Neuronal stem cell (in vitro differentiated cells): Measurements from ENCODE around the gene OSGIN1.
A peak's percentile ranks its signal among the peaks of the same experiment; 100 is the strongest.

Source experiments
- DNase-seq: peaks from one replicate; pipeline ENCODE4 v3.0.0-alpha.2; 2013; ENCODE audit warnings: low spot score
- H2AFZ ChIP-seq: one replicate; pipeline ENCODE4 v1.6.1; 2013; ENCODE audit warnings: mild to moderate bottlenecking, low read length, inconsistent platforms
- H2AK5ac ChIP-seq: 2 replicates; pipeline ENCODE4 v1.6.1; 2013; ENCODE audit warnings: low read depth, mild to moderate bottlenecking, inconsistent platforms, low read length, moderate library complexity, mixed read lengths
- H2BK120ac ChIP-seq: 2 replicates; pipeline ENCODE4 v1.6.1; 2013; ENCODE audit warnings: low read depth, mild to moderate bottlenecking, inconsistent platforms, low read length, moderate library complexity, mixed read lengths
- H2BK12ac ChIP-seq: one replicate; pipeline ENCODE4 v1.6.1; 2013; ENCODE audit warnings: low read length, inconsistent platforms
- H2BK15ac ChIP-seq: 2 replicates; pipeline ENCODE4 v1.6.1; 2013; ENCODE audit warnings: mild to moderate bottlenecking, low read length, inconsistent platforms, mixed read lengths
- H2BK5ac ChIP-seq: one replicate; pipeline ENCODE4 v1.6.1; 2013; ENCODE audit warnings: inconsistent platforms, mild to moderate bottlenecking, low read length, moderate library complexity
- H3K14ac ChIP-seq: one replicate; pipeline ENCODE4 v1.6.1; 2013; ENCODE audit warnings: low read length, inconsistent platforms
- H3K18ac ChIP-seq: 2 replicates; pipeline ENCODE4 v1.6.1; 2013; ENCODE audit warnings: low read length, inconsistent platforms
- H3K23ac ChIP-seq: 2 replicates; pipeline ENCODE4 v1.6.1; 2013; ENCODE audit warnings: low read depth, mild to moderate bottlenecking, mixed read lengths, low read length, inconsistent platforms; ENCODE audit not compliant: poor library complexity
- H3K27ac ChIP-seq: replicated peaks from 3 replicates; pipeline ENCODE4 v1.5.1; 2013; ENCODE audit warnings: low read length, inconsistent platforms
- H3K27me3 ChIP-seq, 3 experiments: 2 replicates each; pipeline ENCODE4 v1.6.1; 2013; ENCODE audit warnings: low read length in 3 of 3, mild to moderate bottlenecking in 2 of 3, inconsistent platforms in 1 of 3, low read depth in 1 of 3, mixed read lengths in 1 of 3, moderate library complexity in 1 of 3; ENCODE audit not compliant: control insufficient read depth in 3 of 3, insufficient read depth in 3 of 3
- H3K36me3 ChIP-seq, 2 donors: replicated peaks in 1 of 2; 2 replicates each; pipeline ENCODE4 v1.6.1; 2013; ENCODE audit warnings: low read length in 2 of 2; ENCODE audit not compliant: control insufficient read depth in 2 of 2, insufficient read depth in 2 of 2
- H3K4ac ChIP-seq: 2 replicates; pipeline ENCODE4 v1.6.1; 2013; ENCODE audit warnings: inconsistent platforms, mild to moderate bottlenecking, low read length, moderate library complexity
- H3K4me1 ChIP-seq, 2 donors: 1 replicate in 1 of 2; 2 replicates in 1 of 2; pipeline ENCODE4 v1.6.1; 2013; ENCODE audit warnings: low read length in 2 of 2, low read depth in 1 of 2; ENCODE audit not compliant: control insufficient read depth in 2 of 2, insufficient read depth in 1 of 2
- H3K4me2 ChIP-seq: one replicate; pipeline ENCODE4 v1.6.1; 2013; ENCODE audit warnings: mild to moderate bottlenecking, low read length, inconsistent platforms; ENCODE audit not compliant: insufficient read depth, poor library complexity, severe bottlenecking
- H3K4me3 ChIP-seq, 2 donors: 2 replicates each; pipeline ENCODE4 v1.5.1; 2013; ENCODE audit warnings: low read length in 2 of 2, mild to moderate bottlenecking in 2 of 2, inconsistent platforms in 1 of 2, moderate library complexity in 1 of 2
- H3K79me1 ChIP-seq: one replicate; pipeline ENCODE4 v1.6.1; 2013; ENCODE audit warnings: low read depth, mild to moderate bottlenecking, inconsistent platforms, low read length, moderate library complexity
- H3K9ac ChIP-seq: one replicate; pipeline ENCODE4 v1.6.1; 2013; ENCODE audit warnings: mild to moderate bottlenecking, low read depth, low read length, inconsistent platforms; ENCODE audit not compliant: poor library complexity
- H3K9me3 ChIP-seq, 2 donors: replicated peaks in 1 of 2; 2 replicates each; pipeline versions ENCODE3 to v1.6.1; 2013; ENCODE audit warnings: low read length in 2 of 2, mild to moderate bottlenecking in 2 of 2, inconsistent platforms in 1 of 2, low read depth in 1 of 2, mixed read lengths in 1 of 2, moderate library complexity in 1 of 2; ENCODE audit not compliant: control insufficient read depth in 2 of 2, insufficient read depth in 1 of 2
- H4K8ac ChIP-seq: one replicate; pipeline ENCODE4 v1.6.1; 2013; ENCODE audit warnings: low read depth, mild to moderate bottlenecking, inconsistent platforms, low read length, moderate library complexity
- H4K91ac ChIP-seq: one replicate; pipeline ENCODE4 v1.6.1; 2013; ENCODE audit warnings: low read length, low read depth, mild to moderate bottlenecking, inconsistent platforms; ENCODE audit not compliant: poor library complexity
- WGBS, 2 donors: extraction: QIAGEN DNeasy Blood & Tissue Kit; methylation state at CpG; one replicate each; pipeline ENCODE4 v1.1.7; 2013; ENCODE audit warnings: missing lambda C conversion rate in 2 of 2, mixed read lengths in 1 of 2; ENCODE audit not compliant: insufficient read length in 2 of 2, insufficient replicate concordance in 1 of 2; ENCODE audit errors: extremely low coverage in 2 of 2; 5-methylcytosine and 5-hydroxymethylcytosine counted together

OSGIN1 gene

DNA sequence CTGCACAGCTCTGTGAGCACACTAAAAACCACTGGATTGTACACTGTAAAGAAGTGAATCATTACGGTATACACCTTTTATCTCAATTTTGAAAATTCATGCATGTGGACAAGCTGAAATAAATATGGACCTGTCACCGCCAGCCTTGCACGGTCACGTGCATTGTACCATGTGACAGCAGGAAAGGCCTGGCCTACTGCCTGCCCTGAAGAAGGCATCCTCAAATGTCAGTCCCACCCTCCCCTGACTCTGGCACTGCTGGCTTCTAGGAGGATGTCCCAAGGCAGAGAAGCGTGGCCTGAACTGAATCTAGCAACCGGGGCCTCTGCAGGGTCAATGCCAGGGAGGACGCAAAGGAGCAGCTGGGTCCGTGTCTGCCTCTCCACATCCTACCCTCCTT, 54.9 kb downstream of the OSGIN1 start:
- Histone ChIP-seq H3K27ac (no peak overlapping the region), H3K9ac (no peak overlapping the region), H2BK5ac (peak overlapping the region; percentile 29), H4K91ac (no peak overlapping the region), H3K4me2 (no peak overlapping the region), H3K18ac (no peak overlapping the region), H3K9me3 (peaks cover 0 to 2% of the 10 kb centered on the region in 2 donors), H2AFZ (peak overlapping the region; percentile 21), H3K36me3 (no peaks in the 10 kb centered on the region), H3K23ac (peak overlapping the region; percentile 73), H3K4ac (no peak overlapping the region), H2BK12ac (no peak overlapping the region), H3K4me1 (no peaks in the 10 kb centered on the region), H3K27me3 (no peaks in the 10 kb centered on the region), H4K8ac (no peak overlapping the region), H2BK120ac (no peak overlapping the region), H3K4me3 (no peak overlapping the region), H3K79me1 (peaks cover 3% of the 10 kb centered on the region), H2BK15ac (no peak overlapping the region), H2AK5ac (no peak overlapping the region), H3K14ac (no peak overlapping the region)
- no CpG with 5 or more reads among the region's 8 CpGs for WGBS, 2 donors
- no peak for DNase-seq

DNA sequence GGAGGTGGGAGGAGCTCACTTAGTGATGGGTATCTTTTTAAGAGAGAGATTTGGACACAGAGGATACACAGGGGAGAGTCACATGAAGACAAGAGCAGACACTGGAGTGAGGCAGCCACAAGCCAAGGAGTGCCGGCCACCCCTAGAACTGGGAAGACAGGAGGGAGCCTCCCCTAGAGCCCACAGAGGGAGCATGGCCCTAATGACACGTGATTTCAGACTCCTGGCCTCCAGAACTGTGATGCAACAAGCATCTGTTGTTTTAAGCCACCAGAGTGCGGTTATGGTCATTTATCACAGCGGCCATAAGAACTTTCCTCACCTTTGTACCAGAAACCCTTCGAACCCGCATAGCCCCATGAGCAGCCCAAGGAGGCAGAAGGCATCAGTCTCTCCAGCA, 56.2 kb downstream of the OSGIN1 start:
- WGBS, 2 donors: no CpG with 5 or more reads among the region's 6 CpGs
- Histone ChIP-seq H3K23ac (no peak overlapping the region), H2AK5ac (no peak overlapping the region)

DNA sequence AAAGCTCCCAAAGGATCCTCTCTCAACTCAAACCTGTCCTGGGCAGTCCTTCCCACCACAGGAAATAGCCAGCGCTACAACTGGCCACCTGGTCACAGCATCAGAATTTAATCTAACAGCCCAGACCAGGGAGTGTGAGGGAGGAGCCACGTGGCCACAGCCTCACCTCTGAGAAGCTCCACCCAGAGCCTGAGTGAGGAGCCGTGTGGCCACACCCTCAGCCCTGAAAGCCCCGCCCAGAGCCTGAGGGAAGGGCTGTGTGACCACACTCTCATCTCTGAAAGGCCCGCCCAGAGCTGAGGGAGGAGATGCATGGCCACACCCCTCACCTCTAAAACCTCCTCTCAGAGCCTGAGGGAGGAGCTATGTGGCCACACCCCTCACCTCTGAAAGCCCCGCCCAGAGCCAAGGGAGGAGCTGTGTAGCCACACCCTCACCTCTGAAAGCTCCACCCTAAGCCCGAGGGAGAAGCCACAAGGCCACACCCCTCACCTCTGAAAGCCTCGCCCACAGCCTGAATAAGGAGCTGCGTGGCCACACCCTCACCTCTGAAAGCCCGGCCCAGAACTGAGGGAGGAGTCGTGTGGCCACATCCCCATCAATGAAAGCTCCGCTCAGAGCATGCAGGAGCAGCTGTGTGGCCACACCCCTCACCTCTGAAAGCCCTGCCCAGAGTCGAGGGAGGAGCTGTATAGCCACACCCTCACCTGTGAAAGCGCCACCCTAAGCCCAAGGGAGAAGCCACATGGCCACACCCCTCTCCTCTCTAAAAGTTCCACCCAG, 60.9 kb downstream of the OSGIN1 start:
- Histone ChIP-seq H3K79me1 (no peaks in the 10 kb centered on the region), H4K8ac (no peak overlapping the region), H3K27me3 (no peaks in the 10 kb centered on the region), H3K4me1 (peaks cover 0 to 2% of the 10 kb centered on the region in 2 donors), H2BK15ac (no peak overlapping the region), H3K9ac (no peak overlapping the region), H3K4me3 (no peak overlapping the region), H2AFZ (no peak overlapping the region), H2BK12ac (no peak overlapping the region), H3K27ac (no peak overlapping the region), H3K4me2 (no peak overlapping the region), H3K36me3 (no peaks in the 10 kb centered on the region), H3K23ac (no peak overlapping the region), H3K4ac (no peak overlapping the region), H3K18ac (no peak overlapping the region), H3K14ac (no peak overlapping the region), H2AK5ac (no peak overlapping the region), H4K91ac (no peak overlapping the region), H2BK120ac (no peak overlapping the region), H3K9me3 (peaks cover 3 to 7% of the 10 kb centered on the region in 2 donors), H2BK5ac (no peak overlapping the region)
- no CpG with 5 or more reads among the region's 14 CpGs for WGBS, 2 donors
- peak; percentile 90 for DNase-seq

More for the DNA sequence above, 56.2 kb downstream of the OSGIN1 start:
- no peak for DNase-seq
- Histone ChIP-seq H2BK5ac (no peak overlapping the region), H3K4me2 (no peak overlapping the region), H3K4me1 (no peaks in the 10 kb centered on the region), H3K27me3 (no peaks in the 10 kb centered on the region), H2BK120ac (no peak overlapping the region), H4K91ac (no peak overlapping the region), H3K4me3 (no peak overlapping the region), H3K9me3 (peaks cover 0 to 2% of the 10 kb centered on the region in 2 donors), H4K8ac (no peak overlapping the region), H3K14ac (no peak overlapping the region), H2BK15ac (no peak overlapping the region), H3K9ac (no peak overlapping the region), H3K79me1 (no peaks in the 10 kb centered on the region), H3K36me3 (no peaks in the 10 kb centered on the region), H3K27ac (no peak overlapping the region), H2AFZ (no peak overlapping the region), H3K4ac (no peak overlapping the region), H3K18ac (no peak overlapping the region), H2BK12ac (no peak overlapping the region)

DNA sequence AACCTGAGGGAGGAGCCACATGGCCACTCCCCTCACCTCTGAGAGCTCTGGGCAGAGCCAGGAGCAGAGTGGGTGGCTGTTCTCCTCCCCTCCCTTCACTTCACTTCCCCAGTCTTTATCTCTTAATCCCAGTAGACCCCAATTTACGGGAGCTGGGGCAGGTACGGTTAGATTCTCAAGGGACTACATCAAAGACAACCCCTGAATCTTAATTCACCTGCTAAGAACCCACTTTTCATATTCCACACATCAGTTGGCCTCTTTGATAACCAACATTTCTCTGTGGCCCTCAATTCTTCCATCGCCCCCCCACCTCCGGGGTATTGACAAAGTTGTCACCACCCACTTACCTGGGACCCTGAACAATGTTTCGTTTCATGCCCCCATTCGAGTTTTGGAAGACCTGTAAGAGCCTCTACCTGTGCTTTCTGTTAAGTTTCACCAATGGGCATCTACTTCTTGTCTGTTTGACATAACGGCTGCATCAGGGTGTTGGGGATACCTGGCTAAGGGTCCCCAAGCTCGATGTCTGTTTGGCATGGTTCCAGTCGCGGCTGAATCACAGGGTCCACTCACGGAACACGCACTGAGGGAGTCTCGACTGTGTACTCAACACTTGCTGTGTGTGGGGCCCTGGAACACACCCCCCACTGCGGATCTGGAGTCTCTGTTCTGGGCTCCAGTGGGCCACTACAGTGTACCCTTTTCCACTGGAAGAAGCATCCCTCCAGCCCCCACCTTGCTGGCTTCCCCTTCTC, 61.7 kb downstream of the OSGIN1 start:
- no peaks in the 10 kb centered on the region for H3K36me3 ChIP-seq
- H3K23ac ChIP-seq: no peak overlapping the region
- no peak overlapping the region for H2BK120ac ChIP-seq
- H2BK12ac ChIP-seq: no peak overlapping the region
- no peak overlapping the region for H3K14ac ChIP-seq
- peak overlapping the region; percentile 24 for H2AK5ac ChIP-seq
- H2BK15ac ChIP-seq: no peak overlapping the region
- no peak overlapping the region for H4K8ac ChIP-seq
- WGBS, 2 donors: no CpG with 5 or more reads among the region's 14 CpGs
- H3K27me3 ChIP-seq: no peaks in the 10 kb centered on the region
- H3K79me1 ChIP-seq: no peaks in the 10 kb centered on the region
- no peak overlapping the region for H4K91ac ChIP-seq
- H3K4me2 ChIP-seq: no peak overlapping the region
- no peak overlapping the region for H3K4me3 ChIP-seq
- H3K27ac ChIP-seq: no peak overlapping the region
- peaks cover 4 to 13% of the 10 kb centered on the region in 2 donors for H3K9me3 ChIP-seq
- no peak overlapping the region for H3K9ac ChIP-seq
- H2BK5ac ChIP-seq: no peak overlapping the region
- peaks cover 0 to 2% of the 10 kb centered on the region in 2 donors for H3K4me1 ChIP-seq
- no peak for DNase-seq
- H2AFZ ChIP-seq: no peak overlapping the region
- no peak overlapping the region for H3K4ac ChIP-seq
- peak overlapping the region; percentile 6 for H3K18ac ChIP-seq
